Testis (tissue), 3 donors: ENCODE results near the gene MRPL20. TPM values are rescaled to one million over a fixed set of nuclear protein-coding genes. Genes with fewer than 3 reads are reported as not detected.
A peak's percentile ranks its signal among the peaks of the same experiment; 100 is the strongest.

Source experiments
- DNase-seq: peaks from one replicate; pipeline ENCODE4 v3.0.0-alpha.2; 2019
- H3K27ac ChIP-seq, 2 donors: fragments of 200-600 bp; sonication (generic); one replicate each; pipeline ENCODE4 v1.5.1; 2019
- H3K27me3 ChIP-seq: fragments of 200-600 bp; sonication (generic); one replicate; pipeline ENCODE4 v1.5.1; 2019
- H3K36me3 ChIP-seq: fragments of 200-600 bp; sonication (generic); one replicate; pipeline ENCODE4 v1.5.1; 2017; ENCODE audit warnings: low read depth; ENCODE audit errors: missing control alignments
- H3K4me1 ChIP-seq: fragments of 200-600 bp; sonication (generic); one replicate; pipeline ENCODE4 v1.5.1; 2019
- H3K4me3 ChIP-seq, 2 donors: fragments of 200-600 bp; sonication (generic); one replicate each; pipeline ENCODE4 v1.5.1; 2017 to 2019
- H3K9me3 ChIP-seq: fragments of 200-600 bp; sonication (generic); one replicate; pipeline ENCODE4 v1.5.1; 2017
- CTCF ChIP-seq, 3 experiments: fragments of 450-650 bp in 2 of 3; fragments of 200-600 bp in 1 of 3; sonication (generic) in 1 of 3; IDR thresholded peaks; one replicate each; pipeline ENCODE4 v1.5.1; 2016 to 2019; ENCODE audit warnings: antibody characterized with exemption in 3 of 3, mild to moderate bottlenecking in 2 of 3, moderate library complexity in 1 of 3
- POLR2A ChIP-seq: fragments of 450-650 bp; IDR thresholded peaks from one replicate; pipeline ENCODE4 v1.6.1; 2017; ENCODE audit warnings: antibody characterized with exemption, mild to moderate bottlenecking, moderate library complexity
- WGBS, 2 donors: methylation state at CpG; one replicate each; pipeline ENCODE4 v1.1.5; 2018; 5-methylcytosine and 5-hydroxymethylcytosine counted together
- intact Hi-C: fragments of 100-400 bp; cut with DNase I; formaldehyde crosslinking; loops from one replicate; pipeline ENCODE4 v1.15.1; 2023; ENCODE audit warnings: low total_unique reads
- polyA plus RNA-seq: library from polyadenylated mRNA; stranded (reverse); fragments of 350-450 nt; fragmentation: Illumina TruSeq; extraction: RNeasy Lipid Tissue Mini Kit (QIAGEN cat#74804); gene quantifications from one replicate; pipeline ENCODE4 v1.2.3, GENCODE V29; 2014; ENCODE audit warnings: low read depth, low replicate concordance; ENCODE audit not compliant: insufficient read depth
- total RNA-seq, 2 donors: library from RNA; depleted of rRNA; stranded (reverse); fragments of >200 nt; gene quantifications; one replicate each; pipeline ENCODE4 v1.2.3, GENCODE V29; 2016

Gene MRPL20
- total and polyA plus RNA-seq, 3 donors from 2014 or later: 104 to 123 (median 110) TPM

DNA sequence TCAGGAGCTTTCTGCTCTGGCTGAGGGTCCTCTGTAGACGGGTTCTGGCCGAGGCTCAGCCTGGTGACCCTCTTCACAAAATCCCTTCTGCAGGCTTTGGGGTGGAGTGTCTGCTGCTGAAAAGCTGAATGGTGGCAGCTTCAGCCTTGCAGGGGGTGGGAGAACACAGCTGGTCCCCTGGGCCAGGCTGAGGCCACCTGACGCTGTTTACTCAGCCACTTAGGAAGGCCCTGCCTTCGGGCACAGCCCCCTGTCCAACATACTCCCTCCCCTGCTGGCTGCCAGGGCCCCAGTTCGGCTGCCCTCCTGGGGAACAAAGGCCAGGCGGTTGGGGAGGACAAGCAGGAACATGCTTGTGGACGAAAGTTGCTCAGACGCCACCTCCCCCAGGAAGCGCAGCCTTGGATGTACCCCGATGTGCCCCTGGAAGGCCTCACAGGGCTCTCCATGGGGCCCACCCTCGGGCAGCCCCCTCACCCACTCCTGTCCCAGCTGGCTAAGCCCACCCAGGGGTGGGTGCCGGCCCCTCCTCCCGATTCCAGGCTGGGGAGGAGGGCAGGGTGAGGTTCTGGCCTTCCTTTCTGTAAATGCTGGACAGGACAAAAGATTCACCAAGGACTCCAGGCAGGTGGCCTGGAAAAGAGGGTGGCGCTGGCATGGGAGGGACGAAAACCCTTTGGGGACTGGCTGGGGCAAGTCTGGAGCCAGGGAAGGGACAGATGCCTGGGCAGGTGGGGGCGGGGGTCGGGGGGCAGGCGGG lies 14.2 kb upstream of the MRPL20 start, which contains the start of gene ANKRD65:
Gene ANKRD65, minus strand, starts transcription at position 130 of the 760 bp plus-strand sequence. CDS start 271 bp downstream, outside the sequence.
- WGBS, 2 donors: 59 to 80% methylated on average over 6 to 18 of the region's 18 CpGs
- no peaks in the 10 kb centered on the region for H3K27me3 ChIP-seq
- peaks cover 24% of the 10 kb centered on the region for H3K4me1 ChIP-seq
- intact Hi-C loops: no loop called here
- peak within 1 kb of the TSS; percentile 53 to 79 for H3K27ac ChIP-seq
- H3K9me3 ChIP-seq: no peaks in the 10 kb centered on the region
- TF ChIP-seq CTCF (IDR thresholded peaks at IDR 0.05): no peak
- no peak for TF ChIP-seq POLR2A
- peak within 1 kb of the TSS; percentile 24 to 39 for H3K4me3 ChIP-seq
- no peak for DNase-seq
- H3K36me3 ChIP-seq: no peaks in the 10 kb centered on the region

DNA sequence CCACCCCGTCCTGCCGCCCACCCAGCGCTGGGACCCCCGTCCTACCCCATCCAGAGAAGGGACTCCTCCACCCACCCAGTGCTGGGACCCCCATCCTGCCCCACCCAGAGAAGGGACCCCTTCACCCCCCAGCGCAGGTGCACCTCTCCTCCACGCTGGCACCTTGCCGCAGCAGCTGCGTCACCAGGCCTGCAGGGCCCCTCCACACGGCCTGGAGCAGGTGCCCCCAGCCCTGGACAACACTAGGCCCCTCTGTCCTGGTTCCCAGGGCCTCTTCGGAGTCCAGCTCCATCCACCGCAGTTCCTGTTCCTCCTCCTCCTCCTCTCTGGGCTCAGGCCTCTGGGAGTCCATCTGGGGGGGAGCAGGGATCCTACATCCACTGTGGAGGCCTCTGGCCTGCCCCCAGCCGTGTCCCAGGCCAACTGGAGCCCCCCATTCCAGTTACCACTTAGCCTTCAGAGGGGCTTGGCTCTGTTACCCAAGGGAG lies 13.6 kb upstream of the MRPL20 start:
- TF ChIP-seq POLR2A (no peak), CTCF (IDR thresholded peaks at IDR 0.05) (no peak)
- intact Hi-C loops: no loop called here
- Histone ChIP-seq H3K36me3 (no peaks in the 10 kb centered on the region), H3K9me3 (no peaks in the 10 kb centered on the region), H3K4me3 (peak overlapping the region; percentile 24 to 39), H3K4me1 (peaks cover 24% of the 10 kb centered on the region), H3K27ac (peak overlapping the region; percentile 53 to 79), H3K27me3 (no peaks in the 10 kb centered on the region)
- WGBS, 2 donors: 40 to 45% methylated on average over 1 to 12 of the region's 12 CpGs
- DNase-seq: no peak

GRCh38 chr1:1419813-1420653 lies 12.9 kb upstream of the MRPL20 start:
- 0 to 18% methylated on average over 11 to 31 of the region's 112 CpGs for WGBS, 2 donors
- peak overlapping the region; percentile 44 to 59 for H3K4me3 ChIP-seq
- no peaks in the 10 kb centered on the region for H3K9me3 ChIP-seq
- H3K36me3 ChIP-seq: no peaks in the 10 kb centered on the region
- peak overlapping the region; percentile 81 to 83 for H3K27ac ChIP-seq
- intact Hi-C loops: no loop called here
- DNase-seq: no peak
- peaks cover 24% of the 10 kb centered on the region for H3K4me1 ChIP-seq
- no peaks in the 10 kb centered on the region for H3K27me3 ChIP-seq
- TF ChIP-seq CTCF (IDR thresholded peaks at IDR 0.05) (no peak), POLR2A (no peak)

- no peaks in the 10 kb centered on the region for H3K9me3 ChIP-seq
- H3K4me3 ChIP-seq: peak overlapping the region; percentile 44 to 59
- H3K4me1 ChIP-seq: peaks cover 24% of the 10 kb centered on the region
- TF ChIP-seq CTCF (IDR thresholded peaks at IDR 0.05) (no peak), POLR2A (no peak)
- intact Hi-C loops: no loop called here
- DNase-seq: no peak
- H3K27me3 ChIP-seq: no peaks in the 10 kb centered on the region
- no peaks in the 10 kb centered on the region for H3K36me3 ChIP-seq
- 81% methylated on average over 19 of the region's 21 CpGs; no CpG with 5 or more reads in 1 of the 2 donors for WGBS, 2 donors
- peak overlapping the region; percentile 81 to 83 for H3K27ac ChIP-seq
These were observed 12.3 kb upstream of the MRPL20 start for GRCh38 chr1:1419363-1419812.
